A549 (cell line): Measurements from ENCODE around the gene SBK2. TPM values are rescaled to one million over a fixed set of nuclear protein-coding genes. Genes with fewer than 3 reads are reported as not detected.

Experiments used
- ATAC-seq, 2 experiments: fragments of 200-7000 bp in 1 of 2; fragments of >200 bp in 1 of 2; cut with Nextera tagmentation in 1 of 2; cut with Tn5 transposase in 1 of 2; 3 replicates each; pipeline versions ENCODE4 v1.8.0 to v1.9.1; 2018 to 2020; ENCODE audit warnings: mild to moderate bottlenecking in 1 of 2, moderate library complexity in 1 of 2
- CTCF ChIA-PET: fragments of 300-600 bp; sonication (Branson Sonifier 250); formaldehyde crosslinking; extraction: SDS; loops from one replicate; lab custom pipeline; 2021; ENCODE audit warnings: antibody characterized with exemption, inconsistent platforms; lab: Yijun Ruan, JAX
- POLR2A ChIA-PET: fragments of 350-600 bp; formaldehyde crosslinking; extraction: SDS; loops from one replicate; lab custom pipeline; 2021; ENCODE audit warnings: antibody characterized with exemption, inconsistent platforms; lab: Yijun Ruan, JAX
- DNase-seq, 2 experiments: peaks; one replicate each; pipeline versions ENCODE4 v3.0.0 to v3.0.0-alpha.2; 2011 to 2016; ENCODE audit warnings: low read depth in 1 of 2, low spot score in 1 of 2
- FAIRE-seq: peaks from 2 replicates; lab custom pipeline; 2011; peaks lifted over from hg19 to GRCh38; lab: Jason Lieb, UNC
- H3K27ac ChIP-seq, 2 experiments: fragments of >200 bp; sonication (Bioruptor Twin); formaldehyde crosslinking; 3 replicates each; pipeline ENCODE4 v1.5.1; 2016 to 2017
- H3K4me1 ChIP-seq: fragments of >200 bp; sonication (Bioruptor Twin); formaldehyde crosslinking; 3 replicates; pipeline ENCODE4 v1.6.1; 2016
- H3K4me2 ChIP-seq: fragments of >200 bp; sonication (Bioruptor Twin); formaldehyde crosslinking; 3 replicates; pipeline ENCODE4 v1.6.1; 2016
- H3K4me3 ChIP-seq: fragments of >200 bp; sonication (Bioruptor Twin); formaldehyde crosslinking; 3 replicates; pipeline ENCODE4 v1.5.1; 2016
- H3K9me3 ChIP-seq: fragments of >200 bp; sonication (Bioruptor Twin); formaldehyde crosslinking; 3 replicates; pipeline ENCODE4 v1.6.1; 2016
- BCL3 ChIP-seq: fragments of >200 bp; sonication (Bioruptor Twin); formaldehyde crosslinking; IDR thresholded peaks from 3 replicates; pipeline ENCODE4 v1.6.1; 2016
- EHMT2 ChIP-seq: fragments of 200-600 bp; sonication (generic); IDR thresholded peaks from 2 replicates; pipeline ENCODE4 v1.6.1; 2016; ENCODE audit warnings: antibody characterized with exemption, low read depth, mild to moderate bottlenecking, moderate library complexity
- FOSB ChIP-seq: fragments of 250-450 bp; sonication (Bioruptor Pico); IDR thresholded peaks from 2 replicates; pipeline ENCODE4 v1.5.0; 2020; ENCODE audit warnings: mild to moderate bottlenecking, moderate library complexity
- FOSL2 ChIP-seq, 2 experiments: fragments of 450-650 bp in 1 of 2; fragments of >200 bp in 1 of 2; sonication (Bioruptor Twin) in 1 of 2; formaldehyde crosslinking; IDR thresholded peaks; 2 replicates each; pipeline versions ENCODE4 v1.5.0 to v1.6.1; 2016 to 2020; ENCODE audit warnings: mild to moderate bottlenecking in 1 of 2, moderate library complexity in 1 of 2
- HES2 ChIP-seq: fragments of >200 bp; sonication (Bioruptor Twin); formaldehyde crosslinking; IDR thresholded peaks from 2 replicates; pipeline ENCODE4 v1.6.1; 2016
- HOXB13 ChIP-seq: fragments of 250-450 bp; sonication (Bioruptor Pico); IDR thresholded peaks from 2 replicates; pipeline ENCODE4 v1.5.0; 2020; ENCODE audit warnings: low read depth, mild to moderate bottlenecking, moderate library complexity
- KDM5A ChIP-seq: fragments of 200-600 bp; sonication (generic); IDR thresholded peaks from 2 replicates; pipeline ENCODE4 v1.6.1; 2016; ENCODE audit warnings: antibody characterized with exemption, mild to moderate bottlenecking
- MAFK ChIP-seq: fragments of 450-650 bp; IDR thresholded peaks from 2 replicates; pipeline ENCODE4 v1.6.1; 2014; ENCODE audit not compliant: partially characterized antibody
- TFCP2L1 ChIP-seq: fragments of 250-450 bp; sonication (Bioruptor Pico); IDR thresholded peaks from 2 replicates; pipeline ENCODE4 v1.5.0; 2021; ENCODE audit warnings: mild to moderate bottlenecking
- ZNF302 ChIP-seq: fragments of 250-450 bp; sonication (Bioruptor Pico); IDR thresholded peaks from 2 replicates; pipeline ENCODE4 v1.9.0; 2021; ENCODE audit warnings: inconsistent platforms, mild to moderate bottlenecking, moderate library complexity
- WGBS: methylation state at CpG from one replicate; pipeline ENCODE4 v1.1.6; 2017; ENCODE audit errors: missing lambda C conversion rate; 5-methylcytosine and 5-hydroxymethylcytosine counted together
- polyA plus RNA-seq, 4 experiments: library from polyadenylated mRNA; depleted of rRNA in 3 of 4; stranded (reverse); fragments of >200 nt; fragmentation: RNase III in 1 of 4; extraction: RNeasy Plus Mini Kit Qiagen cat#74134 plus additional on column Dnase treatment in 1 of 4; gene quantifications; 2 replicates in 3 of 4; 3 replicates in 1 of 4; pipeline ENCODE4 v1.2.3, GENCODE V29; 2011 to 2017
- TF ChIP-seq, protein P1 (sequence below): IDR thresholded peaks from 2 replicates; pipeline ENCODE4 v1.6.1; 2012
- TF ChIP-seq, protein P2 (sequence below): fragments of 250-450 bp; sonication (Bioruptor Pico); IDR thresholded peaks from 2 replicates; pipeline ENCODE4 v1.5.0; 2021; ENCODE audit warnings: mild to moderate bottlenecking, moderate library complexity, borderline replicate concordance

SBK2 gene
- polyA plus RNA-seq, 2 of the 4 experiments (the other 2 are of a cell fraction), result 0.89 to 1.1 TPM

DNA sequence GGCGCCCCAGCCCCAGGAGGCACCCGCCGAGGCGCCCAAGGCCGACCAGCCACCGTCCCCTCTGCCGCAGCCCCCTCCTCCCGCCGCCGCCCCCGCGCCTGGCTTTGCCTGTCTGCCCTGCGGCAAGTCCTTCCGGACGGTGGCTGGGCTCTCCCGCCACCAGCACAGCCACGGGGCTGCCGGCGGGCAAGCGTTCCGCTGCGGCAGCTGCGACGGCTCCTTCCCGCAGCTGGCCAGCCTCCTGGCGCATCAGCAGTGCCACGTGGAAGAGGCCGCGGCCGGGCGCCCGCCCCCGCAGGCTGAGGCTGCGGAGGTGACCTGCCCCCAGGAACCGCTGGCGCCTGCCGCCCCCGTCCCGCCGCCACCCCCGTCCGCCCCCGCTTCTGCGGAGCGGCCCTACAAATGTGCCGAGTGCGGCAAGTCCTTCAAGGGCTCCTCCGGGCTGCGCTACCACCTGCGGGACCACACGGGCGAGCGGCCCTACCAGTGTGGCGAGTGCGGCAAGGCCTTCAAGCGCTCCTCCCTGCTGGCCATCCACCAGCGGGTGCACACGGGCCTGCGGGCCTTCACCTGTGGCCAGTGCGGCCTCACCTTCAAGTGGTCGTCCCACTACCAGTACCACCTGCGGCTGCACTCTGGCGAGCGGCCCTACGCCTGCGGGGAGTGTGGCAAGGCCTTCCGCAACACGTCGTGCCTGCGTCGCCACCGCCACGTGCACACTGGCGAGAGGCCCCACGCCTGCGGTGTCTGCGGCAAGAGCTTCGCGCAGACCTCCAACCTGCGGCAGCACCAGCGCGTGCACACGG lies 54.6 kb downstream of the SBK2 start:
- 95% methylated on average over 31 of the region's 83 CpGs for WGBS
- H3K27ac ChIP-seq, result no peak overlapping the region
- H3K4me3 ChIP-seq, result no peak overlapping the region
- peaks cover 48% of the 10 kb centered on the region for H3K4me1 ChIP-seq
- POLR2A ChIA-PET, result interaction anchor here (0.5 to 0.7 kb wide), 2 partner anchors 15 to 157 kb away, joined by 3 to 4 read pairs; no protein-coding TSS in a partner anchor
- CTCF ChIA-PET, result interaction anchor here (0.6 to 17.3 kb wide), 6 partner anchors 12 to 178 kb away, joined by 3 to 219 read pairs (median 16); partner anchors contain the start of gene ZNF865
- H3K4me2 ChIP-seq, result no peak overlapping the region
- no peak for ATAC-seq
- DNase-seq, result no peak
- H3K9me3 ChIP-seq, result no peaks in the 10 kb centered on the region
- TF ChIP-seq MAFK, result peak; percentile 3
- no peak for TF ChIP-seq EHMT2
- no peak for FAIRE-seq

GRCh38 chr19:55481794-55482155 lies 55.2 kb downstream of the SBK2 start:
- CTCF ChIA-PET, result interaction anchor here (2.6 to 15.6 kb wide), 2 partner anchors 14 to 22 kb away, joined by 11 to 219 read pairs; no protein-coding TSS in a partner anchor
- Histone ChIP-seq H3K9me3 (no peaks in the 10 kb centered on the region), H3K4me3 (no peak overlapping the region), H3K4me1 (peaks cover 42% of the 10 kb centered on the region), H3K4me2 (no peak overlapping the region), H3K27ac (no peak overlapping the region)
- DNase-seq, result no peak
- TF ChIP-seq FOSB (CRISPR knock-in tag), result no peak
- no peak for ATAC-seq
- no peak for FAIRE-seq
- 100% methylated on average over 10 of the region's 40 CpGs for WGBS
- POLR2A ChIA-PET, result interaction anchor here (0.7 kb wide), 1 partner anchor 14 kb away, joined by 3 read pairs; no protein-coding TSS in a partner anchor

DNA sequence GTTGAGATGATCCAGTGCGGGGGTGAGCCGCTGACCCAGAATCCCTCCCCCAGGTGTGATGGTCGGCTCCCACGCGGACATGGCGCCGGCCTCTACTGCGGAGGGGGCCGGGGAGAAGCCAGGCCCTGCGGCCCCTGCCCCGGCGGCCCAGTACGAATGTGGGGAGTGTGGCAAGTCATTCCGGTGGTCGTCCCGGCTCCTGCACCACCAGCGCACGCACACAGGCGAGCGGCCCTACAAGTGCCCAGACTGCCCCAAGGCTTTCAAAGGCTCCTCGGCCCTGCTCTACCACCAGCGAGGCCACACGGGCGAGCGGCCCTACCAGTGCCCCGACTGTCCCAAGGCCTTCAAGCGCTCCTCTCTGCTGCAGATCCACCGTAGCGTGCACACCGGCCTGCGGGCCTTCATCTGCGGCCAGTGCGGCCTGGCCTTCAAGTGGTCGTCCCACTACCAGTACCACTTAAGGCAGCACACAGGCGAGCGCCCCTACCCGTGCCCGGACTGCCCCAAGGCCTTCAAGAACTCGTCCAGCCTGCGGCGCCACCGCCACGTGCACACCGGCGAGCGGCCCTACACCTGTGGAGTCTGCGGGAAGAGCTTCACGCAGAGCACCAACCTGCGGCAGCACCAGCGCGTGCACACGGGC lies 55.7 kb downstream of the SBK2 start:
- ChIA-PET CTCF (interaction anchor here (2.6 to 15.6 kb wide), 2 partner anchors 13 to 22 kb away, joined by 11 to 219 read pairs; no protein-coding TSS in a partner anchor), POLR2A (no interaction called here)
- FAIRE-seq (no peak), DNase-seq (no peak), ATAC-seq (no peak)
- H3K9me3 ChIP-seq, result no peaks in the 10 kb centered on the region
- no peak for TF ChIP-seq ZNF302 (CRISPR knock-in tag)
- TF ChIP-seq, protein P1, sequence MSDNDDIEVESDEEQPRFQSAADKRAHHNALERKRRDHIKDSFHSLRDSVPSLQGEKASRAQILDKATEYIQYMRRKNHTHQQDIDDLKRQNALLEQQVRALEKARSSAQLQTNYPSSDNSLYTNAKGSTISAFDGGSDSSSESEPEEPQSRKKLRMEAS, result no peak
- no peak for TF ChIP-seq HES2
- no peak for TF ChIP-seq TFCP2L1
- TF ChIP-seq HOXB13 (CRISPR knock-in tag), result no peak
- no peak for TF ChIP-seq KDM5A
- no peak for TF ChIP-seq FOSL2 (IDR thresholded peaks at IDR 0.05)
- no peak for TF ChIP-seq FOSL2 (CRISPR knock-in tag; IDR thresholded peaks at IDR 0.05)
- TF ChIP-seq BCL3, result no peak
- TF ChIP-seq, protein P2, sequence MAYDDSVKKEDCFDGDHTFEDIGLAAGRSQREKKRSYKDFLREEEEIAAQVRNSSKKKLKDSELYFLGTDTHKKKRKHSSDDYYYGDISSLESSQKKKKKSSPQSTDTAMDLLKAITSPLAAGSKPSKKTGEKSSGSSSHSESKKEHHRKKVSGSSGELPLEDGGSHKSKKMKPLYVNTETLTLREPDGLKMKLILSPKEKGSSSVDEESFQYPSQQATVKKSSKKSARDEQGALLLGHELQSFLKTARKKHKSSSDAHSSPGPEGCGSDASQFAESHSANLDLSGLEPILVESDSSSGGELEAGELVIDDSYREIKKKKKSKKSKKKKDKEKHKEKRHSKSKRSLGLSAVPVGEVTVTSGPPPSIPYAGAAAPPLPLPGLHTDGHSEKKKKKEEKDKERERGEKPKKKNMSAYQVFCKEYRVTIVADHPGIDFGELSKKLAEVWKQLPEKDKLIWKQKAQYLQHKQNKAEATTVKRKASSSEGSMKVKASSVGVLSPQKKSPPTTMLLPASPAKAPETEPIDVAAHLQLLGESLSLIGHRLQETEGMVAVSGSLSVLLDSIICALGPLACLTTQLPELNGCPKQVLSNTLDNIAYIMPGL (CRISPR knock-in tag), result no peak
- 96% methylated on average over 52 of the region's 52 CpGs for WGBS
- H3K4me2 ChIP-seq, result no peak overlapping the region
- H3K4me3 ChIP-seq, result no peak overlapping the region
- no peak overlapping the region for H3K27ac ChIP-seq
- peaks cover 37% of the 10 kb centered on the region for H3K4me1 ChIP-seq
